DOHH2 (cell line): Measurements from ENCODE around the gene MYL5.

Experiments
- H3F3A ChIP-seq: fragments of 200-600 bp; sonication (generic), shearing (Covaris generic); 2 replicates; pipeline ENCODE4 v1.6.0; 2016; ENCODE audit warnings: antibody characterized with exemption, mild to moderate bottlenecking; ENCODE audit not compliant: control insufficient read depth, insufficient read depth
- H3K27ac ChIP-seq: fragments of 200-600 bp; sonication (generic); 2 replicates; pipeline ENCODE4 v1.5.1; 2014; ENCODE audit warnings: low read depth, mild to moderate bottlenecking, low read length, moderate library complexity
- H3K27me3 ChIP-seq: fragments of 200-600 bp; sonication (generic); 2 replicates; pipeline ENCODE4 v1.6.1; 2014; ENCODE audit warnings: mild to moderate bottlenecking, low read length, mixed read lengths; ENCODE audit not compliant: control insufficient read depth
- H3K36me3 ChIP-seq: fragments of 200-600 bp; sonication (generic); 2 replicates; pipeline ENCODE4 v1.6.1; 2014; ENCODE audit warnings: mild to moderate bottlenecking, low read length, moderate library complexity, mixed read lengths; ENCODE audit not compliant: control insufficient read depth
- H3K4me1 ChIP-seq: fragments of 200-600 bp; sonication (generic); 2 replicates; pipeline ENCODE4 v1.6.1; 2014; ENCODE audit warnings: mild to moderate bottlenecking, low read length, mixed read lengths; ENCODE audit not compliant: control insufficient read depth
- H3K4me2 ChIP-seq: fragments of 200-600 bp; sonication (generic); 2 replicates; pipeline ENCODE4 v1.6.0; 2014; ENCODE audit warnings: mild to moderate bottlenecking, low read length, moderate library complexity
- H3K4me3 ChIP-seq: fragments of 200-600 bp; sonication (generic); 2 replicates; pipeline ENCODE4 v1.5.1; 2014; ENCODE audit warnings: mild to moderate bottlenecking, low read length, mixed read lengths
- H3K79me2 ChIP-seq: fragments of 200-600 bp; sonication (generic); 2 replicates; pipeline ENCODE4 v1.6.1; 2014; ENCODE audit warnings: mild to moderate bottlenecking, low read length, mixed read lengths; ENCODE audit not compliant: control insufficient read depth
- H3K9me2 ChIP-seq: fragments of 200-600 bp; sonication (generic); replicated peaks from 2 replicates; pipeline ENCODE4 v1.6.1; 2014; ENCODE audit warnings: mild to moderate bottlenecking, low read length, mixed read lengths; ENCODE audit not compliant: control insufficient read depth
- H3K9me3 ChIP-seq: fragments of 200-600 bp; sonication (generic); 2 replicates; pipeline ENCODE4 v1.6.1; 2014; ENCODE audit warnings: antibody characterized with exemption, low read length, mixed read lengths; ENCODE audit not compliant: control insufficient read depth, insufficient read depth
- H4K20me1 ChIP-seq: fragments of 200-600 bp; sonication (generic); 2 replicates; pipeline ENCODE4 v1.6.0; 2014; ENCODE audit warnings: low read depth, mild to moderate bottlenecking, antibody characterized with exemption, low read length, moderate library complexity; ENCODE audit not compliant: control insufficient read depth, insufficient read depth
- EZH2phosphoT487 ChIP-seq: fragments of 200-600 bp; sonication (generic); IDR thresholded peaks from 2 replicates; pipeline ENCODE4 v1.6.1; 2017; ENCODE audit warnings: borderline replicate concordance, mild to moderate bottlenecking, antibody characterized with exemption, low read length, moderate library complexity, mixed read lengths
- TF ChIP-seq, protein P1 (sequence below): fragments of 200-600 bp; sonication (generic); IDR thresholded peaks from one replicate; pipeline ENCODE4 v1.5.1; 2014; ENCODE audit warnings: antibody characterized with exemption, mild to moderate bottlenecking, low read depth, low read length; ENCODE audit not compliant: poor library complexity, severe bottlenecking

MYL5 gene

GRCh38 chr4:646460-646859 lies 27.9 kb upstream of the MYL5 start:
- TF ChIP-seq, protein P1, sequence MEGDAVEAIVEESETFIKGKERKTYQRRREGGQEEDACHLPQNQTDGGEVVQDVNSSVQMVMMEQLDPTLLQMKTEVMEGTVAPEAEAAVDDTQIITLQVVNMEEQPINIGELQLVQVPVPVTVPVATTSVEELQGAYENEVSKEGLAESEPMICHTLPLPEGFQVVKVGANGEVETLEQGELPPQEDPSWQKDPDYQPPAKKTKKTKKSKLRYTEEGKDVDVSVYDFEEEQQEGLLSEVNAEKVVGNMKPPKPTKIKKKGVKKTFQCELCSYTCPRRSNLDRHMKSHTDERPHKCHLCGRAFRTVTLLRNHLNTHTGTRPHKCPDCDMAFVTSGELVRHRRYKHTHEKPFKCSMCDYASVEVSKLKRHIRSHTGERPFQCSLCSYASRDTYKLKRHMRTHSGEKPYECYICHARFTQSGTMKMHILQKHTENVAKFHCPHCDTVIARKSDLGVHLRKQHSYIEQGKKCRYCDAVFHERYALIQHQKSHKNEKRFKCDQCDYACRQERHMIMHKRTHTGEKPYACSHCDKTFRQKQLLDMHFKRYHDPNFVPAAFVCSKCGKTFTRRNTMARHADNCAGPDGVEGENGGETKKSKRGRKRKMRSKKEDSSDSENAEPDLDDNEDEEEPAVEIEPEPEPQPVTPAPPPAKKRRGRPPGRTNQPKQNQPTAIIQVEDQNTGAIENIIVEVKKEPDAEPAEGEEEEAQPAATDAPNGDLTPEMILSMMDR = no peak
- TF ChIP-seq EZH2phosphoT487 = no peak
- no peaks in the 10 kb centered on the region for H3K9me2 ChIP-seq
- H3K36me3 ChIP-seq = no peaks in the 10 kb centered on the region
- no peaks in the 10 kb centered on the region; the same call in 1 of the 2 replicates for H3K9me3 ChIP-seq
- H3F3A ChIP-seq = no peaks in the 10 kb centered on the region
- H3K4me3 ChIP-seq = no peak overlapping the region
- H4K20me1 ChIP-seq = no peaks in the 10 kb centered on the region
- H3K27me3 ChIP-seq = no peaks in the 10 kb centered on the region
- no peaks in the 10 kb centered on the region for H3K79me2 ChIP-seq
- no peaks in the 10 kb centered on the region for H3K4me1 ChIP-seq
- H3K27ac ChIP-seq = no peak overlapping the region
- H3K4me2 ChIP-seq = no peak overlapping the region

GRCh38 chr4:647481-647880 lies 26.9 kb upstream of the MYL5 start:
- Histone ChIP-seq H3K4me2 (no peak overlapping the region), H3K9me2 (no peaks in the 10 kb centered on the region), H3K79me2 (no peaks in the 10 kb centered on the region), H3K9me3 (no peaks in the 10 kb centered on the region; the same call in 1 of the 2 replicates), H4K20me1 (no peaks in the 10 kb centered on the region), H3K27ac (no peak overlapping the region), H3K4me3 (no peak overlapping the region), H3K4me1 (no peaks in the 10 kb centered on the region), H3K27me3 (no peaks in the 10 kb centered on the region), H3F3A (no peaks in the 10 kb centered on the region), H3K36me3 (no peaks in the 10 kb centered on the region)
- TF ChIP-seq, protein P1 = no peak
- TF ChIP-seq EZH2phosphoT487 = no peak

GRCh38 chr4:648579-649292 lies 25.6 kb upstream of the MYL5 start:
- no peak overlapping the region for H3K4me2 ChIP-seq
- no peaks in the 10 kb centered on the region; the same call in 1 of the 2 replicates for H3K9me3 ChIP-seq
- no peaks in the 10 kb centered on the region for H3K27me3 ChIP-seq
- no peak overlapping the region for H3K27ac ChIP-seq
- TF ChIP-seq EZH2phosphoT487 = no peak
- TF ChIP-seq, protein P1 = no peak
- H3F3A ChIP-seq = no peaks in the 10 kb centered on the region
- no peaks in the 10 kb centered on the region for H3K36me3 ChIP-seq
- H3K4me1 ChIP-seq = no peaks in the 10 kb centered on the region
- no peaks in the 10 kb centered on the region for H3K9me2 ChIP-seq
- H3K79me2 ChIP-seq = no peaks in the 10 kb centered on the region
- H4K20me1 ChIP-seq = no peaks in the 10 kb centered on the region
- no peak overlapping the region for H3K4me3 ChIP-seq
